ENCODE data around the gene ODAPH. TPM values are rescaled to one million over a fixed set of nuclear protein-coding genes. Genes with fewer than 3 reads are reported as not detected.

Gene ODAPH
- polyA plus RNA-seq, 1 of the 3 experiments (the other 2 are of a cell fraction), result 0.03 TPM

GRCh38 chr4:75557696-75558095, 1.8 kb downstream of the ODAPH start:
- ChIA-PET POLR2A (interaction anchor here (1.3 kb wide), 1 partner anchor 11 kb away, joined by 3 read pairs; no protein-coding TSS in a partner anchor), CTCF (interaction anchor here (1.0 to 1.7 kb wide), 4 partner anchors 10 to 73 kb away, joined by 3 to 4 read pairs (median 4); no protein-coding TSS in a partner anchor)
- H3K4me2 ChIP-seq, result no peak overlapping the region
- no peak for DNase-seq
- peaks cover 3% of the 10 kb centered on the region for H3F3A ChIP-seq (replicated peaks; ENCODE audit: insufficient read depth)
- no peaks in the 10 kb centered on the region for H3K36me3 ChIP-seq (replicated peaks in 1 of 2; ENCODE audit: control insufficient read depth in 1 of 2, insufficient read depth in 2 of 2, low read length in 1 of 2)
- H3K79me2 ChIP-seq (ENCODE audit: insufficient read depth), result no peaks in the 10 kb centered on the region
- H3K9ac ChIP-seq, result no peak overlapping the region
- TF ChIP-seq CHD2 (IDR thresholded peaks at IDR 0.05; ENCODE audit: low read length, partially characterized antibody) (no peak), GATA2 (CRISPR knock-in tag; IDR thresholded peaks at IDR 0.05) (no peak), MEF2A (IDR thresholded peaks at IDR 0.05; ENCODE audit: borderline replicate concordance, low read depth) (no peak), SMC3 (IDR thresholded peaks at IDR 0.05; ENCODE audit: low read depth, low read length) (no peak), NFIC (IDR thresholded peaks at IDR 0.05; ENCODE audit: borderline replicate concordance) (no peak), EZH2phosphoT487 (IDR thresholded peaks at IDR 0.05; ENCODE audit: borderline replicate concordance, low read depth) (no peak)
- H2AFZ ChIP-seq (ENCODE audit: low read depth), result no peak overlapping the region
- no peaks in the 10 kb centered on the region for H4K20me1 ChIP-seq (ENCODE audit: insufficient read depth)
- no peaks in the 10 kb centered on the region; a peak in 1 of 4 replicates for H3K4me1 ChIP-seq (ENCODE audit: control insufficient read depth in 1 of 2, insufficient read depth in 2 of 2, low read depth in 1 of 2, low read length in 1 of 2)
- H3K27ac ChIP-seq (ENCODE audit: low read depth in 2 of 2, low read length in 1 of 2), result no peak overlapping the region
- 75% methylated on average over 8 of the region's 8 CpGs for WGBS (ENCODE audit: low lambda C conversion rate)
- H3K9me2 ChIP-seq, result no peaks in the 10 kb centered on the region
- H3K4me3 ChIP-seq (ENCODE audit: low read depth in 2 of 2, low read length in 1 of 2), result no peak overlapping the region
- H3K9me3 ChIP-seq, result no peaks in the 10 kb centered on the region
- H3K27me3 ChIP-seq (ENCODE audit: insufficient read depth), result peaks cover 4% of the 10 kb centered on the region; the same call in 1 of the 2 replicates

GRCh38 chr4:75561789-75562188, 5.9 kb downstream of the ODAPH start:
- WGBS (ENCODE audit: low lambda C conversion rate), result 78% methylated on average over 8 of the region's 8 CpGs
- H3K4me1 ChIP-seq (ENCODE audit: control insufficient read depth in 1 of 2, insufficient read depth in 2 of 2, low read depth in 1 of 2, low read length in 1 of 2), result no peaks in the 10 kb centered on the region
- POLR2A ChIA-PET, result no interaction called here
- H3K4me2 ChIP-seq, result no peak overlapping the region
- no peak for TF ChIP-seq CHD2 (IDR thresholded peaks at IDR 0.05; ENCODE audit: low read length, partially characterized antibody)
- H3K4me3 ChIP-seq (ENCODE audit: low read depth in 2 of 2, low read length in 1 of 2), result no peak overlapping the region
- H3K9ac ChIP-seq, result no peak overlapping the region
- H3F3A ChIP-seq (replicated peaks; ENCODE audit: insufficient read depth), result no peaks in the 10 kb centered on the region
- H2AFZ ChIP-seq (ENCODE audit: low read depth), result no peak overlapping the region
- H3K9me2 ChIP-seq, result no peaks in the 10 kb centered on the region
- no peaks in the 10 kb centered on the region for H3K36me3 ChIP-seq (replicated peaks in 1 of 2; ENCODE audit: control insufficient read depth in 1 of 2, insufficient read depth in 2 of 2, low read length in 1 of 2)
- CTCF ChIA-PET, result no interaction called here
- no peaks in the 10 kb centered on the region for H3K79me2 ChIP-seq (ENCODE audit: insufficient read depth)
- no peaks in the 10 kb centered on the region for H3K9me3 ChIP-seq
- no peak overlapping the region for H3K27ac ChIP-seq (ENCODE audit: low read depth in 2 of 2, low read length in 1 of 2)
- DNase-seq, result no peak
- no peaks in the 10 kb centered on the region for H4K20me1 ChIP-seq (ENCODE audit: insufficient read depth)
- peaks cover 4% of the 10 kb centered on the region; the same call in 1 of the 2 replicates for H3K27me3 ChIP-seq (ENCODE audit: insufficient read depth)

- H3F3A ChIP-seq (replicated peaks; ENCODE audit: insufficient read depth), result no peaks in the 10 kb centered on the region
- no peaks in the 10 kb centered on the region for H3K27me3 ChIP-seq (ENCODE audit: insufficient read depth)
- H3K36me3 ChIP-seq (replicated peaks in 1 of 2; ENCODE audit: control insufficient read depth in 1 of 2, insufficient read depth in 2 of 2, low read length in 1 of 2), result no peaks in the 10 kb centered on the region
- ChIA-PET POLR2A (no interaction called here), CTCF (interaction anchor here (1.7 kb wide), 1 partner anchor 284 kb away, joined by 6 read pairs; no protein-coding TSS in a partner anchor)
- DNase-seq, result no peak
- H3K9ac ChIP-seq, result no peak overlapping the region
- H3K79me2 ChIP-seq (ENCODE audit: insufficient read depth), result no peaks in the 10 kb centered on the region
- no peak overlapping the region for H3K4me2 ChIP-seq
- no peak overlapping the region for H2AFZ ChIP-seq (ENCODE audit: low read depth)
- H3K9me2 ChIP-seq, result no peaks in the 10 kb centered on the region
- no peak overlapping the region for H3K27ac ChIP-seq (ENCODE audit: low read depth in 2 of 2, low read length in 1 of 2)
- no peaks in the 10 kb centered on the region for H3K4me1 ChIP-seq (ENCODE audit: control insufficient read depth in 1 of 2, insufficient read depth in 2 of 2, low read depth in 1 of 2, low read length in 1 of 2)
- H4K20me1 ChIP-seq (ENCODE audit: insufficient read depth), result no peaks in the 10 kb centered on the region
- 80% methylated on average over 11 of the region's 11 CpGs for WGBS (ENCODE audit: low lambda C conversion rate)
- H3K9me3 ChIP-seq, result no peaks in the 10 kb centered on the region
- H3K4me3 ChIP-seq (ENCODE audit: low read depth in 2 of 2, low read length in 1 of 2), result no peak overlapping the region
- TF ChIP-seq SIN3A (IDR thresholded peaks at IDR 0.05; ENCODE audit: borderline replicate concordance, low read depth, low read length) (no peak), FOSL2 (IDR thresholded peaks at IDR 0.05; ENCODE audit: borderline replicate concordance, low read depth) (no peak), CTCF (IDR thresholded peaks at IDR 0.05) (no peak), ZBTB33 (IDR thresholded peaks at IDR 0.05; ENCODE audit: borderline replicate concordance, low read depth) (no peak), FOXM1 (IDR thresholded peaks at IDR 0.05; ENCODE audit: low read depth) (no peak), POLR2AphosphoS5 (IDR thresholded peaks at IDR 0.05; ENCODE audit: low read depth, low read length) (no peak), USF1 (IDR thresholded peaks at IDR 0.05; ENCODE audit: borderline replicate concordance, low read depth) (no peak), RXRA (IDR thresholded peaks at IDR 0.05; ENCODE audit: borderline replicate concordance, low read depth) (no peak), JUND (IDR thresholded peaks at IDR 0.05) (no peak), NFIC (IDR thresholded peaks at IDR 0.05; ENCODE audit: borderline replicate concordance) (no peak), EP300 (IDR thresholded peaks at IDR 0.05; ENCODE audit: borderline replicate concordance in 1 of 2, low read depth in 1 of 2, low read length in 1 of 2) (no peak), CHD2 (IDR thresholded peaks at IDR 0.05; ENCODE audit: low read length, partially characterized antibody) (no peak)
Measured at GRCh38 chr4:75564023-75564422, 8.2 kb downstream of the ODAPH start.
